ENCODE results near the gene LRRFIP2.

- no peak for TF ChIP-seq CTCF (IDR thresholded peaks at IDR 0.05)
- no peak for TF ChIP-seq POLR2A (IDR thresholded peaks at IDR 0.05)
These were observed 23.8 kb downstream of the LRRFIP2 start for GRCh38 chr3:37150621-37151020.
